Stomach (tissue), 9 donors: ENCODE measurements around the gene EBI3. TPM values are rescaled to one million over a fixed set of nuclear protein-coding genes. Genes with fewer than 3 reads are reported as not detected.
"Not testable (repeated sequence)": the region's sequence is repeated elsewhere in the genome, so short reads cannot be mapped to it uniquely, and the experiment has no call there.

Experiments used
- DNase-seq, 2 donors: peaks; one replicate each; pipeline versions ENCODE4 v3.0.0 to v3.0.0-alpha.2; 2013 to 2019
- H3K27ac ChIP-seq, 5 donors: fragments of 200-600 bp in 4 of 5; sonication (generic) in 4 of 5; one replicate each; pipeline ENCODE4 v1.5.1; 2013 to 2019; ENCODE audit warnings: mild to moderate bottlenecking in 1 of 5, moderate library complexity in 1 of 5
- H3K27me3 ChIP-seq, 3 donors: fragments of 200-600 bp; sonication (generic); one replicate each; pipeline ENCODE4 v1.5.1; 2017 to 2019; ENCODE audit warnings: mixed run types in 1 of 3
- H3K36me3 ChIP-seq, 4 donors: fragments of 200-600 bp; sonication (generic); 1 replicate in 3 of 4; 2 replicates in 1 of 4; pipeline ENCODE4 v1.5.1; 2016 to 2019
- H3K4me1 ChIP-seq, 4 donors: fragments of 200-600 bp; sonication (generic); one replicate each; pipeline ENCODE4 v1.5.1; 2016 to 2019
- H3K4me3 ChIP-seq, 4 donors: fragments of 200-600 bp; sonication (generic) in 3 of 4; one replicate each; pipeline ENCODE4 v1.5.1; 2016 to 2019; ENCODE audit warnings: mild to moderate bottlenecking in 1 of 4
- H3K9me3 ChIP-seq, 4 donors: fragments of 200-600 bp; sonication (generic); one replicate each; pipeline ENCODE4 v1.5.1; 2016 to 2019
- CTCF ChIP-seq, 7 experiments: fragments of 450-650 bp in 4 of 7; fragments of 200-600 bp in 3 of 7; sonication (generic) in 3 of 7; IDR thresholded peaks; one replicate each; pipeline ENCODE4 v1.5.1; 2016 to 2019; ENCODE audit warnings: antibody characterized with exemption in 7 of 7, control low read depth in 2 of 7, mild to moderate bottlenecking in 1 of 7
- EP300 ChIP-seq: sonication (generic); formaldehyde crosslinking; IDR thresholded peaks from one replicate; pipeline ENCODE4 v1.6.1; 2017; ENCODE audit warnings: antibody characterized with exemption
- POLR2A ChIP-seq, 4 donors: fragments of 450-650 bp; IDR thresholded peaks; one replicate each; pipeline ENCODE4 v1.6.1; 2016; ENCODE audit warnings: antibody characterized with exemption in 4 of 4, control low read depth in 2 of 4, mild to moderate bottlenecking in 1 of 4, moderate library complexity in 1 of 4
- POLR2AphosphoS5 ChIP-seq, 3 donors: sonication (generic); formaldehyde crosslinking; IDR thresholded peaks; one replicate each; pipeline ENCODE4 v1.6.1; 2016; ENCODE audit warnings: antibody characterized with exemption in 3 of 3
- WGBS, 5 donors: extraction: QIAGEN DNeasy Blood & Tissue Kit in 3 of 5; methylation state at CpG; one replicate each; pipeline versions ENCODE4 v1.1.5 to v1.1.7; 2013 to 2018; 5-methylcytosine and 5-hydroxymethylcytosine counted together
- intact Hi-C: fragments of 100-400 bp; cut with DNase I; formaldehyde crosslinking; loops from one replicate; pipeline ENCODE4 v1.15.1; 2023; ENCODE audit warnings: low total_unique reads
- polyA plus RNA-seq, 3 donors: library from polyadenylated mRNA; stranded (reverse); fragments of 200-250 nt; gene quantifications; one replicate each; pipeline ENCODE4 v1.2.3, GENCODE V29; 2013
- total RNA-seq, 5 donors: library from RNA; depleted of rRNA; stranded (reverse); fragments of >200 nt; gene quantifications; one replicate each; pipeline versions ENCODE4 v1.1.0 to v1.2.3, GENCODE V29; 2014 to 2016
- donor health status: healthy with polysubstance abuse.
- donor health status: Bipolar disorder and iron deficiency.
- donor health status: healthy.

Gene EBI3
- total and polyA plus RNA-seq, 8 donors: 0.55 to 2.7 (median 2.3) TPM; not detected in 4

GRCh38 chr19:4186087-4186993, 43.0 kb upstream of the EBI3 start:
- no peak overlapping the region for H3K4me3 ChIP-seq
- TF ChIP-seq EP300 (no peak), CTCF (IDR thresholded peaks at IDR 0.05) (peak in 5 of 7 experiments; percentile 53 to 67 (median 65)), POLR2A (IDR thresholded peaks at IDR 0.05) (no peak), POLR2AphosphoS5 (IDR thresholded peaks at IDR 0.05) (peak in 1 of 3 donors; percentile 30)
- DNase-seq: peak; percentile 84 to 86
- H3K4me1 ChIP-seq: peaks cover 12 to 30% (median 22%) of the 10 kb centered on the region in 4 donors
- intact Hi-C loops: loop anchor here (10.0 kb wide), 1 partner anchor 202 kb away; the partner anchor contains the start of gene EEF2
- H3K27ac ChIP-seq: no peak overlapping the region
- H3K27me3 ChIP-seq: peaks cover 0 to 36% (median 0%) of the 10 kb centered on the region in 3 donors
- no peaks in the 10 kb centered on the region for H3K36me3 ChIP-seq
- 24 to 32% (median 28%) methylated on average over 22 of the region's 22 CpGs for WGBS, 5 donors
- no peaks in the 10 kb centered on the region for H3K9me3 ChIP-seq

GRCh38 chr19:4187313-4188122, 41.8 kb upstream of the EBI3 start:
- H3K4me1 ChIP-seq: peaks cover 6 to 23% (median 14%) of the 10 kb centered on the region in 4 donors
- no peak for DNase-seq
- H3K9me3 ChIP-seq: no peaks in the 10 kb centered on the region
- peaks cover 0 to 43% (median 0%) of the 10 kb centered on the region in 3 donors for H3K27me3 ChIP-seq
- 88 to 93% (median 91%) methylated on average over 10 of the region's 10 CpGs for WGBS, 5 donors
- H3K4me3 ChIP-seq: no peak overlapping the region
- no peaks in the 10 kb centered on the region for H3K36me3 ChIP-seq
- H3K27ac ChIP-seq: no peak overlapping the region
- TF ChIP-seq CTCF (IDR thresholded peaks at IDR 0.05) (no peak), POLR2AphosphoS5 (IDR thresholded peaks at IDR 0.05) (no peak), POLR2A (IDR thresholded peaks at IDR 0.05) (no peak), EP300 (no peak)
- intact Hi-C loops: loop anchor here (10.0 kb wide), 1 partner anchor 203 kb away; the partner anchor contains the start of gene EEF2

- Histone ChIP-seq H3K27ac (no peak overlapping the region), H3K27me3 (peaks cover 0 to 64% (median 7%) of the 10 kb centered on the region in 3 donors), H3K9me3 (no peaks in the 10 kb centered on the region), H3K4me3 (no peak overlapping the region), H3K36me3 (no peaks in the 10 kb centered on the region), H3K4me1 (peaks cover 0 to 9% (median 3%) of the 10 kb centered on the region in 4 donors)
- TF ChIP-seq POLR2AphosphoS5 (IDR thresholded peaks at IDR 0.05) (no peak), CTCF (IDR thresholded peaks at IDR 0.05) (no peak), POLR2A (IDR thresholded peaks at IDR 0.05) (no peak), EP300 (no peak)
- WGBS, 5 donors: 74 to 91% (median 76%) methylated on average over 5 of the region's 5 CpGs
- intact Hi-C loops: loop anchor here (10.0 kb wide), 1 partner anchor 205 kb away; the partner anchor contains the start of gene EEF2
- no peak for DNase-seq
Observed at GRCh38 chr19:4189641-4190040, 39.7 kb upstream of the EBI3 start.

GRCh38 chr19:4192537-4192936, 36.8 kb upstream of the EBI3 start:
- H3K27ac ChIP-seq, H3K4me1 ChIP-seq, DNase-seq, H3K36me3 ChIP-seq, intact Hi-C loops, H3K9me3 ChIP-seq, H3K4me3 ChIP-seq: not testable (repeated sequence)
- peaks cover 9 to 79% (median 33%) of the 10 kb centered on the region in 3 donors for H3K27me3 ChIP-seq
- 91 to 93% (median 92%) methylated on average over 3 of the region's 3 CpGs for WGBS, 5 donors
